ENCODE measurements around the gene FER1L5.

DNA sequence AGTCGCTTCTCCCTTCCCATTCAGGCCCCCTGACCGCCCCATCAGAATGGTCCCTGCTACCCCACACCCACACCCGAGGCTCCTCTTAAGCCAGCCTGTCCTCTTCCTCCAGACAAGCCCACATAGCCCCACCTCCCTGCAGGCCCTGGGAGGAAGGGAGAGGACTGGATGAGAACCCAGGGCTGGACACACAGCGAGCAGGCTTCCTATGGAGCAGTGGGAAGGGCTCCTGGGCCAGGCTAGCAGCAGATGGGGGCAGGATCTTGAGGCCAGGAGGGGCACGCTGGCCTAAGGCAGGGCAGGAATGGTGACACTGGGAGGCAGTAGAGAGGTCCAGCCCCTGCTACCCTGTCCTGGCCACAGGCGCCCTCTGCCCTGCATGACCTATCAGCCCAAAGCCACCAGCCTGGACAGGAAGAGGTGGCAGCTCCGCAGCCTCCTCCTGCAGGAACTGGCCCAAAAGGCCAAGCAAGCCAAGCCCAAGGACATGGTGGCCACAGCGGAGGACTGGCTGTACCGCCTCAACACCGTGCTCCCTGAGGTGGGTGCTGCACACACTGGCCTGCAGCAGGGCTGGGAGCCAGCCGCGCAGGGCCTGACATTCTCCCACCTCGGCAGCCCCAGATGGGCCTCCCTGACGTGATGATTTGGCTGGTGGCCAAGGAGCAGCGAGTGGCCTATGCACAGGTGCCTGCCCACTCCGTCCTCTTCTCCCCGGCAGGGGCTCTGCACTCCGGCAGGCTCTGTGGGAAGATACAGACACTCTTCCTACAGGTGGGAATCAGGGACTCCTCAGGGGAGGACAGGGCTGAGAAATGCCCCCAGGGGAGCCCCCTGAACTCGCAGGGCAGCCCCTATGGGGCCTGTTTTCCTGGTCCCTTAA is 43.3 kb downstream of the FER1L5 start:
- TF ChIP-seq POLR2A (IDR thresholded peaks at IDR 0.05; ENCODE audit: low read depth, low read length), result no peak
- no peak for TF ChIP-seq TAF1 (IDR thresholded peaks at IDR 0.05; ENCODE audit: low read depth, low read length)

Measured in GM12891 (cell line).